SH-SY5Y (cell line): ENCODE results near the gene PPP1R14B.

Experiments
- GATA2 ChIP-seq: IDR thresholded peaks from 2 replicates; pipeline ENCODE4 v1.6.1; 2011; ENCODE audit warnings: mild to moderate bottlenecking, low read depth, low read length
- GATA3 ChIP-seq: IDR thresholded peaks from 2 replicates; pipeline ENCODE4 v1.6.1; 2011; ENCODE audit warnings: low read depth, mild to moderate bottlenecking, low read length, moderate library complexity

Gene PPP1R14B, protein sequence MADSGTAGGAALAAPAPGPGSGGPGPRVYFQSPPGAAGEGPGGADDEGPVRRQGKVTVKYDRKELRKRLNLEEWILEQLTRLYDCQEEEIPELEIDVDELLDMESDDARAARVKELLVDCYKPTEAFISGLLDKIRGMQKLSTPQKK

DNA sequence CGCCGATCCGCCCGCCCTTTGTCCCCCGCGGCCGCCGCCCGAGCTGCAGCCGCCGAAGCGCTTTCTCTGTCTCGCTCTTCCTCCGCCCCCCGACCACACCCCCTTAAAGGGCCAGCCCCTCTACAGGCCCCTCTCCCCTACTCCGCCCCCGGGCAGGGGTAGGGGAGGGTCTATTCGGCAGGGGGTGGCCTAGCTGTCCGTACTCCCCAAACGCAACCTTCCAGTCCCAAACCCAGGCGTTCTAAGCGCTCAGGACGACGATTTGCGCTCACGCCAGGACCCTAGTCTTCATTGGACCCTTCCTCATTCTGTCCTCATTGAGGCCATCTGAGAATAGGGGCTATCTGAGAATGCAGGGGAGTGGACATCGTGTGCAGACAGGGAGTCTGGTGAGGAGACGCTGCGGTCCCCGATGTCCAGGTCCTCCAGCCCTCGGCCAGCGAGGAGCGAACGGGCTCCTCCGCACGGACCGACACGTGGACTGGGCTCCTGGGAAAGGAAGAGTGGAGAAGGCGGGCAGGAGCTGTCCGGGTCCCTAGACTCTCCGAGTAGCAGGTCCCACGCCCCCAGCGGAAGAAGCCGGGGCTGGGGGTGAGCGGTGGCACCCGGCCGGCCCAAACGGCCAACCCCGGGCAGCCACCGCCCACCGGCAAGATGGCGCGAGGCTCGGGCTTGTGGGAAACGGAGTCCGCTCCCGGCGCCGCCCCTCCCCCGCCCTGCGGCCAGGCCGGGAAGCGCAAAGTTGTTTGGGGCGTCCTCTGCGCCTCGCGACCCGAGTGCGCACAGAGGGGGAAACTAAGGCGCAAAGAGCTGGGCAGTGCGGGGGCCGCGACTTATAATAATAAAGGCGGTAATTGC, at the start of gene PPP1R14B:
PPP1R14B (minus strand) TSS at position 73 of the 858 bp plus-strand sequence. CDS start 270 bp downstream, outside the sequence.
- no peak for TF ChIP-seq GATA3
- TF ChIP-seq GATA2, result no peak

DNA sequence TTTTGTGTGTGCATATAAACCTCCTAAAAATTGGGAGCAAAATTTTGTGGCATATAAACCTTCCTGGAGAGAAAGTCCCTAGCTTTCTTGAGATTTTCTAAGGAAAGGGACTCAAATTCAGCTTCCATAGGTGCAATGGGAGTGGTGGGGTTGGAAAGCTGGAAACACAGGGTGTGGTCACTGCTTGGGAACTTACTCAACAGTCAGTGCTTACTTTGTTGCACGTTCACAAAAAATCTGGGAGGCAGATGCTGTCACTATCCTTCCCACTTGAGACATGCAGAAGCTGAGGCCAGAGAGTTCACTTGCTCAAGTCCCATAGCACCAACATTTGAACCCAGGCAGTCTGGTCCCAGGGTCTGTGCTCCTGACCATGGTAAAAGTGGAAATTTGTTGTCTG, 49.5 kb upstream of the PPP1R14B start:
- TF ChIP-seq GATA2 (no peak), GATA3 (no peak)

DNA sequence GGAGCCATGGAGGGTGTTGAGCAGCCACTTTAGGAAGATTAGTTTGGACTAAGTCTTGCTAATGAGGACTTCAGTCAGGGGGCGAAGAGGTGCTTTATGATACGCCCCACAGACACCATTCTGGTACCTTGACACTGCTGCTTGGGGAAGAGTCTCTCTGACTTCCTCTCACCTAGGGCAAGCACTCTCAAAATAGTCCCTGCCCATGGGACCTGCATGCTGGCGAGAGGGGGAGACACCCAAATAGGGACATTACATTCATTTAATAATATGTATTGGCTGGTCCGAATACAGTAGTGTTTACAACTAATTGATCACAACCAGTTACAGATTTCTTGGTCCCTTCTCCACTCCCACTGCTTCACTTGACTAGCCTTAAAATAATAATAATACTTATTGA, 49.0 kb upstream of the PPP1R14B start:
- TF ChIP-seq GATA3 (no peak), GATA2 (no peak)

DNA sequence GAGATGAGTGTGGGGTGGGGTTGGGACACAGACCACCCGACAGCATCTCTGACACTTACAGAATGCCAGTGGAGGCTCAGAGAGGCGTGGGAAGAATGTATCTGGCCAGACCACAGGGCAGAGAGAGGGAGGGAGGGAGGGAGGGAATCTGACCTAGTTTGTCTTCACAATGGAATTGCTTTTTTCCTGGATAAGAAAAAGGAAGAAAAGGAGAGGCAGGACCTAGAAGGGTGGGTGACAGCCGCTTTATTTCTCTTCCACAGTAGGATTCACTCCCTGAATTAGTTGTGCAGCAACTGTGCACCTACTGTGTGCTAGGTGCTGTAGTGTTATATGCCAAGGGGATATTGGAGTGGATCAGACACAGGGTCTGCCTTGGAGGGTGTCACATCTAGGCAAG, 48.0 kb upstream of the PPP1R14B start:
- TF ChIP-seq GATA3 (no peak), GATA2 (no peak)

DNA sequence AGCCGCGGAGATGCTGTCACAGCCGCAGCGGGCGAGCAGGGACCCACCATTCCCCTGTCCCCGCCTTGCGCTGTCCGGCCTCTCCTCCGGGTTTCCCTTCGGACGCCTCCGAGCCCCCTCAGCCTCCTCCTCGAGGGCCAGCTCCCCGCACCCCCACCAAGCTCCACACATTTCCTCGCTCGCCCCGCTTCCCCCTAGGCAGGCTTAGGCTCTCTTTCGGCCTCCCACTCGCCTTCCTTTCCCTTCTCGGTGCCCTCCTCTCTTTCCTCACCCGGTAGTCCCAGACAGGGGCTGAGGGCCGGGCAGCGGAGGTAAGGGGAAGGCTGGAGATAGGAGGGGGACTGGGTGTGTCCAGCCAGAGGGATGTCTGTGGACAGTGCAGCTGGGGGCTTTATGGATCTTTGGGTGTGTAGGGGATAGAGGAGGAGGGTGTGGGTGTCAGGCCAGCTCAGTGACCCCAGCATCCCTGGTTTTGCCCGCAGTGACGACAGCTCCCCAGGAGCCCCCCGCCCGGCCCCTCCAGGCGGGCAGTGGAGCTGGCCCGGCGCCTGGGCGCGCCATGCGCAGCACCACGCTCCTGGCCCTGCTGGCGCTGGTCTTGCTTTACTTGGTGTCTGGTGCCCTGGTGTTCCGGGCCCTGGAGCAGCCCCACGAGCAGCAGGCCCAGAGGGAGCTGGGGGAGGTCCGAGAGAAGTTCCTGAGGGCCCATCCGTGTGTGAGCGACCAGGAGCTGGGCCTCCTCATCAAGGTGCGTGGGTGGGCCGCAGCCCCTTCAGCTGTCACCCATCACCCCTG, 45.9 kb upstream of the PPP1R14B start:
- no peak for TF ChIP-seq GATA2
- TF ChIP-seq GATA3, result no peak

DNA sequence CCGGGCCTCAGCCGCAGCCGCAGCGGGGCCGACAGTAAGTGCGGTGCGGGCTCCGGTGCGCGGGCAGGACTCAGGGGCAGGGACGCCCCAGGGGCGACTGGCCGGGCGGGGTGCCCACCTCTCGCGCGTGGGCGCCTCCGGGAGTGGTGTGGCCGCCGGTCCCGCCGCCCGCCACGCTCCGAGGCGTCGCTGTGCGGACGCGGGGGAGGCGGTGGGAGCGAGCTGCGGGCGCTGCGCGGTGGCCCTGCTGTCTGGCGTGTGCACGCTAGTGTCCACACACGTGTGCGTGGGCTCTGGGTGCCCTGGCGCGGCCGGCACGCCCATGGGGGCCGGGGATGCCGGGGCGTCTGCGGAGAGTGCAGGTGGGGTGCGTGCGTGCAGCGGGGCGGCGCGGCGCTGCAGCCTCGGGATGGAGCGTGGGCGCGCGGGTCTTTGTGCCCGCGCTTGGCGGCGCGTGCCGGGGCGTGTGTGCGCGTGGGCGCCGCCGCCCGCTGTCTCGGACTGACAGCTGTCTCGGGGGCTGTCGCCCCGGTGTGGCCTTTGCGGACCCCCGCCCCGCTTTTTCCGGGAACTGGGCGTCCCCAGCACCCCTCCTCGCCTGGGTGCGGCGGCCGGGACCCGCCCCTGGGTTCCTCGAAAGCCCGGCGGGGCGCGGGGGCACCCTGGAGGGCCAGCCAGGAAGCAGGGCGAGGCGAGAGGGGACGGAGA, 45.2 kb upstream of the PPP1R14B start:
- no peak for TF ChIP-seq GATA2
- TF ChIP-seq GATA3, result no peak

DNA sequence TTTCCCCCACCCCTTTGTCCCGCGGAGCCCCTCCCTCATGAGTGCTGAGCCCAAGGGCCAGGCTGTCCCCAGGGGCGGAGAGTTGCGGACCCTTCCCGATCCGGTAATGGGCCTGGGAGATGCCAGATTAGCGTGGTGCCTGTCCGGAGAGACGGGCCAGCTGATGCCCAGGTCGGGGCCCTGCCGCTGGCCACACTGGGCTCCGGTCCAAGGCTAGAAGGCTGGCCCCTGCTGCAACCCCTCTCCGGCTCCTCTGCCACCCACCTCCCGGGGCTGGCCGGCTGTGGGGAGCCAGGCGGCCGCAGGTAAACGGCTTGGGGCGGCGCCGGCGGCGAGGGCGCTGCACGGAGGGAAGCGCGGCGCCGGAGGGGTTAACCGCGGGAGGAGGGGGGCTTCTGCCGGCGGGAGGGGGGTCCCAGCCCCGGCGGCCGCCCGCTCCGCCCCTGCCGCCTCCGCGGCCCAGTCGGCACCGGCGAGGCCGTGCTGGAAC, 44.6 kb upstream of the PPP1R14B start, which contains the start of gene KCNK4:
KCNK4 (plus strand) TSS at position 41 of the 490 bp plus-strand sequence. CDS start 1,717 bp downstream, outside the sequence.
- peak; percentile 60 for TF ChIP-seq GATA2
- no peak for TF ChIP-seq GATA3

DNA sequence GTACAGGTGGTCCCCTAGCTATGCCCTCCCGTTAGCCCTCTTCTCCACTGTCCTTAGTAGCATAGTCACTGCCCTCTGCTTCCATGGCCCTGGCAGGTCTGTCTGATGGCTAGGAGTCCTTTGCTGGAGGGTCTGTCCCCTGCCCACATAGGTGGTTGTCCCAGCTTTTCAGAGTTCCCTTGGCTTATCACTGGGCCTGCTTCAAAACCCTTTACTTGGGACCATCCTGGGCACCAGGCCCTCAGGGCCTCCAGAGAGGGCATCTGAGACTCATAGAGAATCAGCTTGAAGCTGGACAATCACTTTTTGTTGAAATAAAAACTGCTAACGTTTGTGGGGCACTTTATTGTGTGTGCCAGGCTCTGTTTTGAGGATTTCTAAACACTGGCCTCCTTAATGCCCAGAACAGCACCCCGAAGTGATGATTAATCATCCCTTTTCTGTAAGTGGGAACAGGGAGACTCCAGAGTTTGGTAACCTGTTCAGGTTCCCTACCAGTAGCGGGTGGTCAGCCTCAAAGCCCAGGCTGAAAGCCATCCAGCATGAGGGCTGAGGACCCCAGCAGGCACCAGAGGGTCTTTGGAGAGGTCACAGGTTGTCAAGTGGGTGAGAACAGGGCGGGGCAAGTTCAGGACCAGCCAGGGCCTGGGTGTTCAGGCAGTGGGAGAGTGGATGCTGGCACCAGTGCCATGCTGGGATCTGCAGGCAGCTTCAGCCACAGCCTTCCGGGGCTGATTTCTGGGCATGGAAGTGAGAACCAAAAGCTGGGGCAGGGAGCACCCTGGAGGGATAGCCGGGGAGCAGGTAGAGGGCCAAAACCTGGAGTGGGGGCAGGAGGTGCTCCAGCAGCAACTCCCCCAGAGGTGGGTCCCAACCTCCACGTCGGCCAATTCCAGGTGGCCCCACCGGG, 43.9 kb upstream of the PPP1R14B start:
- TF ChIP-seq GATA3, result no peak
- no peak for TF ChIP-seq GATA2

DNA sequence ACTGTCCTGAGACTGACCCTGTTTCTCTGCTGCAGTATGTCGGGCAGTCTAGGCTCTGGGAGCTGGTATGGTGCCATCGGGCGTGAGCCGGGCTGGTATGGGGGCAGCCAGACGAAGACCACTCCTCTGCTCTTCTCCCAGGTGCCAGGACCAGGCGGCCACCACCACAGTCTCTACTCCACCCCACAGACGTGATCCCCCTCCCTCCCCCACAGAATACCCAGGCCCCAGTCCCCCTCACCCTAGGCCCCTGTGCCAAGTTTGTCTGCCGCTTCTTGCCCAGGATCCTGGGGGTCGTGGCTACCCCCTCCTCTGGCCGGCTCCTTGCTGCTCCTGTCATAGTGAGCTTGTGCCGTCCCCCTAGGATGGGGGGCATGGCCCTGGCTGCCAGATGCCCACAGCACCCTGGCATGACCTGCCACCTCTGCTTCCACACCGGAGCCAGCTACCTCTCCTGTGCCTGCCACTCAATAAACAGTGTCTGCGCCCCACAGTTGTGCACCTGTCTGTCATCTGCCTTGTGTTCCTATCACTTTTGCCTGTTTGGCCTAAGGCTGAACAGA, 42.3 kb upstream of the PPP1R14B start:
- TF ChIP-seq GATA2, result no peak
- no peak for TF ChIP-seq GATA3

DNA sequence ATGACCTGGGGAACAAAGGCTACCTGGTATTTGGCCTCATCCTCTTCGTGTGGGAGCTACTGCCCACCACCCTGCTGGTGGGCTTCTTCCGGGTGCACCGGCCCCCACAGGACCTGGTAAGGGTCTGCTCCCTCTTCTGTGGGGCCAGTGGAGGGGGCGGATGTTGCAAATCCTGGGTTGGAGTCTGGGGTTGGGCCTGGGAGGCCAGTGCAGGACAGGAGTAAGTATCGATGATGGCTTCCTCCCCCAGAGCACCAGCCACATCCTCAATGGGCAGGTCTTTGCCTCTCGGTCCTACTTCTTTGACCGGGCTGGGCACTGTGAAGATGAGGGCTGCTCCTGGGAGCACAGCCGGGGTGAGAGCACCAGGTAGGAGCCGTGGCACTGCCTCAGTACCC, 41.6 kb upstream of the PPP1R14B start:
- TF ChIP-seq GATA2 (no peak), GATA3 (no peak)

DNA sequence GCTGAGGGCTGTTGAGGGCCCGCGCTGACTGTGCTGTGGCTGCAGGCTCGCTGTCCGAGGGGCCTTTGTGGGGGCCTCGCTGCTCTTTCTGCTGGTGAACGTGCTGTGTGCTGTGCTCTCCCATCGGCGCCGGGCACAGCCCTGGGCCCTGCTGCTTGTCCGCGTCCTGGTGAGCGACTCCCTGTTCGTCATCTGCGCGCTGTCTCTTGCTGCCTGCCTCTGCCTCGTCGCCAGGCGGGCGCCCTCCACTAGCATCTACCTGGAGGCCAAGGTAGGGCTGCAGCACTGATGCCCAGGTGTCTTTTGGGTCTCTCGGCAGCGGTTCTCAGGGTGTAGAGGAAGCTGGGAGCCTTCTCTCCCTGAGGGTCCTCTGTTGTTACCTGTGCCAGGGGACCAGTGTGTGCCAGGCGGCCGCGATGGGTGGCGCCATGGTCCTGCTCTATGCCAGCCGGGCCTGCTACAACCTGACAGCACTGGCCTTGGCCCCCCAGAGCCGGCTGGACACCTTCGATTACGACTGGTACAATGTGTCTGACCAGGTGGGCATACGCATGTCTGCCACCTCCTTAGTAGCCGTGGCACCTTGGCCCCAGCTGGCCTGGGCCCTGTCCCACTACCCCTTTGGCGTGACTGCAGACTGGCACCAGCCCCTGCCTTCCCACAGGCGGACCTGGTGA, 41.1 kb upstream of the PPP1R14B start:
- no peak for TF ChIP-seq GATA2
- TF ChIP-seq GATA3, result no peak

DNA sequence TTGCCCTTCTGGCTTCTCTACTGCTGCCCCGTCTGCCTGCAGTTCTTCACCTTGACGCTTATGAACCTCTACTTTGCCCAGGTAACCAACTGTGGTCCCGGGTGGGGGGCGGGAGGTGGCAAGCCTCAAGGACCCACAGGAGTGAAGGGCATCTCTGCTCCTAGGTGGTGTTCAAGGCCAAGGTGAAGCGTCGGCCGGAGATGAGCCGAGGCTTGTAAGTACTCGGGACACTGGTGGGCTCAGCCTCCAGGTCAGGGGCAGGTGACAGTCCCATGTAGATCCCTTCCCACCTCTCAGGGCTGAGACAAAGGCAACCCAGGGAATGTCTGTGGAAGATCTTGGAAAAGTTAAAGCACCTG, 40.0 kb upstream of the PPP1R14B start:
- TF ChIP-seq GATA2 (no peak), GATA3 (no peak)
